AG10803 (cell line): ENCODE measurements around the gene GALR1.

ENCODE experiments used
- DNase-seq: peaks from one replicate; pipeline ENCODE4 v3.0.0; 2010; ENCODE audit warnings: low read depth
- H3K4me3 ChIP-seq: 2 replicates; pipeline ENCODE4 v1.5.1; 2011; ENCODE audit warnings: mild to moderate bottlenecking, low read length, control low read depth
- CTCF ChIP-seq: conservative IDR thresholded peaks from 2 replicates; pipeline ENCODE4 v1.5.1; 2011; ENCODE audit warnings: mild to moderate bottlenecking, low read length, control low read depth, inconsistent platforms

Gene GALR1

GRCh38 chr18:77250501-77250925 is 865 bp downstream of the GALR1 start:
- H3K4me3 ChIP-seq: no peak overlapping the region
- no peak for DNase-seq
- TF ChIP-seq CTCF: no peak

GRCh38 chr18:77250926-77251729 is 1.5 kb downstream of the GALR1 start:
- no peak overlapping the region for H3K4me3 ChIP-seq
- no peak for TF ChIP-seq CTCF
- DNase-seq: no peak

- no peak overlapping the region for H3K4me3 ChIP-seq
- no peak for TF ChIP-seq CTCF
- no peak for DNase-seq
These were observed 2.0 kb downstream of the GALR1 start for GRCh38 chr18:77251730-77252050.

- no peak overlapping the region for H3K4me3 ChIP-seq
- DNase-seq: no peak
- no peak for TF ChIP-seq CTCF
These were observed 5.2 kb downstream of the GALR1 start for GRCh38 chr18:77254711-77255405.

- no peak overlapping the region for H3K4me3 ChIP-seq
- no peak for TF ChIP-seq CTCF
- DNase-seq: no peak
These were observed 5.9 kb downstream of the GALR1 start for GRCh38 chr18:77255426-77256105.

- H3K4me3 ChIP-seq: no peak overlapping the region
- DNase-seq: no peak
- TF ChIP-seq CTCF: no peak
These were observed 13.2 kb downstream of the GALR1 start for GRCh38 chr18:77262643-77263465.
